LNCaP clone FGC (cell line): ENCODE results near the gene LY9.

Experiments used
- DNase-seq: peaks from one replicate; pipeline ENCODE4 v3.0.0-alpha.2; 2011; ENCODE audit warnings: low read depth
- H3K4me3 ChIP-seq: 2 replicates; pipeline ENCODE4 v1.5.1; 2011; ENCODE audit warnings: mild to moderate bottlenecking, low read depth, low read length, control low read depth
- CTCF ChIP-seq: IDR thresholded peaks from 2 replicates; pipeline ENCODE4 v1.5.1; 2012; ENCODE audit warnings: mild to moderate bottlenecking; ENCODE audit not compliant: control insufficient read depth, insufficient read depth; ENCODE audit errors: extremely low read depth

The LY9 gene

GRCh38 chr1:160835751-160836150 is 39.8 kb downstream of the LY9 start:
- DNase-seq = no peak
- H3K4me3 ChIP-seq = no peak overlapping the region
- TF ChIP-seq CTCF = no peak

GRCh38 chr1:160836561-160836960 is 40.6 kb downstream of the LY9 start:
- no peak for TF ChIP-seq CTCF
- H3K4me3 ChIP-seq = no peak overlapping the region
- no peak for DNase-seq

GRCh38 chr1:160836981-160837557 is 41.1 kb downstream of the LY9 start:
- DNase-seq = no peak
- no peak overlapping the region for H3K4me3 ChIP-seq
- no peak for TF ChIP-seq CTCF

- DNase-seq = no peak
- H3K4me3 ChIP-seq = no peak overlapping the region
- no peak for TF ChIP-seq CTCF
Observed at GRCh38 chr1:160837558-160838205, 41.7 kb downstream of the LY9 start.

- TF ChIP-seq CTCF = no peak
- H3K4me3 ChIP-seq = no peak overlapping the region
- no peak for DNase-seq
Observed at GRCh38 chr1:160838888-160839287, 42.9 kb downstream of the LY9 start.

- TF ChIP-seq CTCF = no peak
- no peak for DNase-seq
- H3K4me3 ChIP-seq = no peak overlapping the region
Observed at GRCh38 chr1:160839746-160840145, 43.8 kb downstream of the LY9 start.

- DNase-seq = no peak
- TF ChIP-seq CTCF = no peak
- H3K4me3 ChIP-seq = no peak overlapping the region
Observed at GRCh38 chr1:160841079-160841478, 45.1 kb downstream of the LY9 start.
